Osteoblast (primary cell): ENCODE results near the gene CDAN1. TPM values are rescaled to one million over a fixed set of nuclear protein-coding genes. Genes with fewer than 3 reads are reported as not detected.

ENCODE experiments used
- DNase-seq: peaks from one replicate; pipeline ENCODE4 v3.0.0; 2011; ENCODE audit warnings: low spot score, mixed read lengths; ENCODE audit not compliant: insufficient read length; ENCODE audit errors: missing footprints
- H2AFZ ChIP-seq: 2 replicates; pipeline ENCODE4 v1.6.0; 2011; ENCODE audit warnings: mild to moderate bottlenecking, low read length
- H3K27ac ChIP-seq: 2 replicates; pipeline ENCODE4 v1.5.1; 2011; ENCODE audit warnings: mild to moderate bottlenecking, low read depth, low read length, moderate library complexity
- H3K27me3 ChIP-seq: 2 replicates; pipeline ENCODE4 v1.6.0; 2012; ENCODE audit warnings: mild to moderate bottlenecking, control low read depth, inconsistent platforms, low read length, moderate library complexity; ENCODE audit not compliant: insufficient read depth
- H3K36me3 ChIP-seq: 2 replicates; pipeline ENCODE4 v1.5.1; 2011; ENCODE audit warnings: mild to moderate bottlenecking, low read length, control low read depth, moderate library complexity; ENCODE audit not compliant: insufficient read depth
- H3K4me1 ChIP-seq: 2 replicates; pipeline ENCODE4 v1.5.1; 2011; ENCODE audit warnings: mild to moderate bottlenecking, low read length, control low read depth, moderate library complexity; ENCODE audit not compliant: insufficient read depth
- H3K4me2 ChIP-seq: 2 replicates; pipeline ENCODE4 v1.6.0; 2011; ENCODE audit warnings: mild to moderate bottlenecking, low read length; ENCODE audit not compliant: insufficient read depth
- H3K4me3 ChIP-seq: fragments of 200-600 bp; sonication (generic); 3 replicates; pipeline ENCODE4 v1.5.1; 2012; ENCODE audit warnings: mild to moderate bottlenecking, low read length, inconsistent platforms; ENCODE audit not compliant: insufficient read depth
- H3K79me2 ChIP-seq: 2 replicates; pipeline ENCODE4 v1.6.0; 2012; ENCODE audit warnings: mild to moderate bottlenecking, low read length, control low read depth, inconsistent platforms; ENCODE audit not compliant: insufficient read depth
- H3K9me3 ChIP-seq: 2 replicates; pipeline ENCODE4 v1.5.1; 2011; ENCODE audit warnings: low read depth, low read length, control low read depth
- H4K20me1 ChIP-seq: 2 replicates; pipeline ENCODE4 v1.6.0; 2012; ENCODE audit warnings: mild to moderate bottlenecking, low read length, control low read depth; ENCODE audit not compliant: insufficient read depth
- CTCF ChIP-seq: IDR thresholded peaks from 2 replicates; pipeline ENCODE4 v1.5.1; 2011; ENCODE audit warnings: mild to moderate bottlenecking, low read depth, low read length, moderate library complexity; ENCODE audit errors: extremely low read depth
- total RNA-seq: library from RNA; depleted of rRNA; stranded (reverse); fragments of >200 nt; gene quantifications from 2 replicates; pipeline ENCODE4 v1.2.3, GENCODE V29; 2012

Gene CDAN1
- total RNA-seq, 1 donor, result 7.6 TPM

DNA sequence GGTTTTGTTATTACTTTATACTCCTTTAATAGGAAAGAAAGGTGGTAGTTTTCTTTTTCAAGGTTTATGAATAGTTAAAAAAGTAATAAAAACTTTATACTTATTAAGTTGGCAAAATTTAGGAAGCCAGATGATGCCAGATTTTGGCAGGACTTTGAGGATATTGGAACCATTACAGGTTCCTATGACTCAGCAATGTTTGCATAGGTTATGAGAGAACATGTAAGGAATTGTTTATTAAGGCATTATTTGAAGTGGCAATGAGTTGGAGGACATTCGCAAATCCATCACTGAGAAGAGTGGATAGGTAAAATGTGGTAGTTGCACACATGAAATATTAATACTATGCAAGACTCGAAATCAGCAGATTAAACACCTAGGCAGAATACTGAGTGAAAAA, 29.9 kb downstream of the CDAN1 start:
- TF ChIP-seq CTCF, result no peak
- Histone ChIP-seq H3K9me3 (no peaks in the 10 kb centered on the region), H3K27me3 (no peaks in the 10 kb centered on the region), H3K27ac (no peak overlapping the region), H4K20me1 (no peaks in the 10 kb centered on the region), H3K4me2 (no peak overlapping the region), H3K4me1 (peaks cover 2% of the 10 kb centered on the region), H3K4me3 (no peak overlapping the region), H3K79me2 (no peaks in the 10 kb centered on the region), H3K36me3 (no peaks in the 10 kb centered on the region), H2AFZ (no peak overlapping the region)
- DNase-seq, result no peak

- Histone ChIP-seq H3K36me3 (no peaks in the 10 kb centered on the region), H3K4me1 (peaks cover 2% of the 10 kb centered on the region), H3K4me2 (no peak overlapping the region), H3K27ac (no peak overlapping the region), H3K4me3 (no peak overlapping the region), H3K27me3 (no peaks in the 10 kb centered on the region), H2AFZ (no peak overlapping the region), H4K20me1 (no peaks in the 10 kb centered on the region), H3K79me2 (no peaks in the 10 kb centered on the region), H3K9me3 (no peaks in the 10 kb centered on the region)
- no peak for TF ChIP-seq CTCF
- no peak for DNase-seq
Measured at GRCh38 chr15:42705336-42705735, 31.6 kb downstream of the CDAN1 start.

DNA sequence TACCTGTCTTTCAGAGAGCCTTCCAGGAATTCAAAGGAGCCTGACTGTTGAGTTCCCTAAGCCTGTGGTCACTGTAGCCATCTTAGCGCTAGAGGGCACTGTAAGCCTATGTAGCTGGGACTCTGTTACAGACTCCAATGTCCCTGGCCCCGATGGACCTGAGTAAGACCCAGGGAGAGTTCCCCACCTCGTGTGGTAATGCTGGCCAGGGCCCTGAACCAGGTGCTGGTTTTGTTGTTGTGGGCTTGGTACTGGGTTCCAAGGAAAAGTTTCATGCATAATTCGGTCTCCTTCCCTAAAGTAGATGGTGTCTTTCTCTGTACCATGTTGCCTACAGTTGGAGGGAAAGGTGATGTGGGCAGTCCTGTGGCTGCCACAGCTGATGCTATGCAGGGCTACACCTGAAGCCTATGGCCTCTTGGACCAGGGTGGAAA, 32.4 kb downstream of the CDAN1 start:
- no peaks in the 10 kb centered on the region for H3K27me3 ChIP-seq
- no peaks in the 10 kb centered on the region for H3K9me3 ChIP-seq
- peak overlapping the region; percentile 25 for H2AFZ ChIP-seq
- H3K27ac ChIP-seq, result no peak overlapping the region
- DNase-seq, result peak; percentile 92
- H3K4me1 ChIP-seq, result peaks cover 2% of the 10 kb centered on the region
- no peaks in the 10 kb centered on the region for H4K20me1 ChIP-seq
- H3K4me2 ChIP-seq, result no peak overlapping the region
- H3K4me3 ChIP-seq, result no peak overlapping the region
- TF ChIP-seq CTCF, result peak; percentile 95
- H3K79me2 ChIP-seq, result no peaks in the 10 kb centered on the region
- no peaks in the 10 kb centered on the region for H3K36me3 ChIP-seq

GRCh38 chr15:42696626-42697025, 40.3 kb downstream of the CDAN1 start:
- no peak overlapping the region for H3K4me2 ChIP-seq
- TF ChIP-seq CTCF, result no peak
- no peak overlapping the region for H3K4me3 ChIP-seq
- H3K9me3 ChIP-seq, result no peaks in the 10 kb centered on the region
- H3K4me1 ChIP-seq, result no peaks in the 10 kb centered on the region
- no peaks in the 10 kb centered on the region for H3K36me3 ChIP-seq
- H3K79me2 ChIP-seq, result no peaks in the 10 kb centered on the region
- no peaks in the 10 kb centered on the region for H3K27me3 ChIP-seq
- H4K20me1 ChIP-seq, result no peaks in the 10 kb centered on the region
- H2AFZ ChIP-seq, result no peak overlapping the region
- H3K27ac ChIP-seq, result no peak overlapping the region
- no peak for DNase-seq
